HL-60 (cell line): ENCODE data around the gene LMF2.

ENCODE experiments used
- DNase-seq, 2 experiments: peaks; one replicate each; pipeline ENCODE4 v3.0.0-alpha.2; 2010 to 2020; ENCODE audit warnings: low read depth in 1 of 2, low spot score in 1 of 2
- H3K27ac ChIP-seq: fragments of 250-450 bp; sonication (Bioruptor Pico); replicated peaks from 2 replicates; pipeline ENCODE4 v1.5.1; 2020; ENCODE audit warnings: mild to moderate bottlenecking, moderate library complexity
- H3K27me3 ChIP-seq: fragments of 250-450 bp; sonication (Bioruptor Pico); 2 replicates; pipeline ENCODE4 v1.5.1; 2021; ENCODE audit warnings: mild to moderate bottlenecking, moderate library complexity; ENCODE audit not compliant: insufficient read depth, poor library complexity, severe bottlenecking
- H3K4me3 ChIP-seq: replicated peaks from 2 replicates; pipeline ENCODE4 v1.5.1; 2011; ENCODE audit warnings: mild to moderate bottlenecking, control low read depth, low read length; ENCODE audit not compliant: insufficient read depth
- GABPA ChIP-seq: IDR thresholded peaks from 2 replicates; pipeline ENCODE4 v1.6.1; 2012; ENCODE audit warnings: low read depth
- POLR2AphosphoS5 ChIP-seq: IDR thresholded peaks from 2 replicates; pipeline ENCODE4 v1.6.1; 2012; ENCODE audit warnings: low read depth
- SPI1 ChIP-seq: IDR thresholded peaks from 2 replicates; pipeline ENCODE4 v1.6.1; 2012; ENCODE audit warnings: low read depth, mild to moderate bottlenecking, borderline replicate concordance
- TF ChIP-seq, protein P1 (sequence below): IDR thresholded peaks from one replicate; pipeline ENCODE4 v1.5.1; 2011; ENCODE audit warnings: low read length, control low read depth, inconsistent platforms; ENCODE audit not compliant: insufficient read depth
- TF ChIP-seq, protein P2 (sequence below): IDR thresholded peaks from 2 replicates; pipeline ENCODE4 v1.6.1; 2012; ENCODE audit warnings: low read depth; ENCODE audit not compliant: insufficient replicate concordance

LMF2 gene

DNA sequence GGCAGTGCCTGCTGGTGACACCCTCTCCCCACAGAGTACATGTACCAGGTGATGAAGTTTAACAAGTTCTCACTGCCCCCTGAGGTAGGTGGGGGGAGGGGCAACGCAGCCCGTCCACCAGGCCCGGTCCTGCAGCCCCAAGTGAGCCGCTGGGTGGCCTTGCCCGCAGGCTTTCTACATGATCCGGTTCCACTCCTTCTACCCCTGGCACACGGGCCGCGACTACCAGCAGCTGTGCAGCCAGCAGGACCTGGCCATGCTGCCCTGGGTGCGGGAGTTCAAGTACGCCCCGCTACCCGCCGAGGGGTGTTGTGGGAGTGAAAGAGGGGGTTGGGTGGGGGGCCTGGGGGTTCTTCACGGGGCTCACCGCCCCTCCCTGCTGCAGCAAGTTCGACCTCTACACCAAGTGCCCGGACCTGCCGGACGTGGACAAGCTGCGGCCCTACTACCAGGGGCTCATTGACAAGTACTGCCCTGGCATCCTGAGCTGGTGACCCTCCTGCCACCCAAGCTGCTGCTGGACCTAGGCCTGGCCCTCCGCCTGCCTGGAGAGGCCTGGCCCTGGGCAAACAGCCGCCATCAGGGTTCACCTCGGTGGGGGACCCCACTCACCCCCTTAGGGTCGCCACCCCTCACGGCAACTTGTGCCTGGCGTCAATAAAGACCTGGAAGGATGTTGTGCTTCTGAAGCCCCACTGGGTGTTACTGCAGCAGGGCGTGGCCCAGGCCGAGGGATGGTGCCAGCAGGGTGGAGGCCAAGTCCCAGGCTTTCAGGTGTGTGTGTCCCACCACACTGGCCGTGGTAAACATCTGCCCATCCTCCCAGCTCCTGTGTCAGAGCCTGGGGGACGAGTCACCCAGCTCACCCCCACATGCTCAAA is 17.9 kb downstream of the LMF2 start:
- no peaks in the 10 kb centered on the region for H3K27me3 ChIP-seq
- no peak overlapping the region for H3K27ac ChIP-seq
- TF ChIP-seq, protein P1, sequence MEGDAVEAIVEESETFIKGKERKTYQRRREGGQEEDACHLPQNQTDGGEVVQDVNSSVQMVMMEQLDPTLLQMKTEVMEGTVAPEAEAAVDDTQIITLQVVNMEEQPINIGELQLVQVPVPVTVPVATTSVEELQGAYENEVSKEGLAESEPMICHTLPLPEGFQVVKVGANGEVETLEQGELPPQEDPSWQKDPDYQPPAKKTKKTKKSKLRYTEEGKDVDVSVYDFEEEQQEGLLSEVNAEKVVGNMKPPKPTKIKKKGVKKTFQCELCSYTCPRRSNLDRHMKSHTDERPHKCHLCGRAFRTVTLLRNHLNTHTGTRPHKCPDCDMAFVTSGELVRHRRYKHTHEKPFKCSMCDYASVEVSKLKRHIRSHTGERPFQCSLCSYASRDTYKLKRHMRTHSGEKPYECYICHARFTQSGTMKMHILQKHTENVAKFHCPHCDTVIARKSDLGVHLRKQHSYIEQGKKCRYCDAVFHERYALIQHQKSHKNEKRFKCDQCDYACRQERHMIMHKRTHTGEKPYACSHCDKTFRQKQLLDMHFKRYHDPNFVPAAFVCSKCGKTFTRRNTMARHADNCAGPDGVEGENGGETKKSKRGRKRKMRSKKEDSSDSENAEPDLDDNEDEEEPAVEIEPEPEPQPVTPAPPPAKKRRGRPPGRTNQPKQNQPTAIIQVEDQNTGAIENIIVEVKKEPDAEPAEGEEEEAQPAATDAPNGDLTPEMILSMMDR: no peak
- TF ChIP-seq POLR2AphosphoS5 (no peak), GABPA (no peak), SPI1 (no peak)
- TF ChIP-seq, protein P2, sequence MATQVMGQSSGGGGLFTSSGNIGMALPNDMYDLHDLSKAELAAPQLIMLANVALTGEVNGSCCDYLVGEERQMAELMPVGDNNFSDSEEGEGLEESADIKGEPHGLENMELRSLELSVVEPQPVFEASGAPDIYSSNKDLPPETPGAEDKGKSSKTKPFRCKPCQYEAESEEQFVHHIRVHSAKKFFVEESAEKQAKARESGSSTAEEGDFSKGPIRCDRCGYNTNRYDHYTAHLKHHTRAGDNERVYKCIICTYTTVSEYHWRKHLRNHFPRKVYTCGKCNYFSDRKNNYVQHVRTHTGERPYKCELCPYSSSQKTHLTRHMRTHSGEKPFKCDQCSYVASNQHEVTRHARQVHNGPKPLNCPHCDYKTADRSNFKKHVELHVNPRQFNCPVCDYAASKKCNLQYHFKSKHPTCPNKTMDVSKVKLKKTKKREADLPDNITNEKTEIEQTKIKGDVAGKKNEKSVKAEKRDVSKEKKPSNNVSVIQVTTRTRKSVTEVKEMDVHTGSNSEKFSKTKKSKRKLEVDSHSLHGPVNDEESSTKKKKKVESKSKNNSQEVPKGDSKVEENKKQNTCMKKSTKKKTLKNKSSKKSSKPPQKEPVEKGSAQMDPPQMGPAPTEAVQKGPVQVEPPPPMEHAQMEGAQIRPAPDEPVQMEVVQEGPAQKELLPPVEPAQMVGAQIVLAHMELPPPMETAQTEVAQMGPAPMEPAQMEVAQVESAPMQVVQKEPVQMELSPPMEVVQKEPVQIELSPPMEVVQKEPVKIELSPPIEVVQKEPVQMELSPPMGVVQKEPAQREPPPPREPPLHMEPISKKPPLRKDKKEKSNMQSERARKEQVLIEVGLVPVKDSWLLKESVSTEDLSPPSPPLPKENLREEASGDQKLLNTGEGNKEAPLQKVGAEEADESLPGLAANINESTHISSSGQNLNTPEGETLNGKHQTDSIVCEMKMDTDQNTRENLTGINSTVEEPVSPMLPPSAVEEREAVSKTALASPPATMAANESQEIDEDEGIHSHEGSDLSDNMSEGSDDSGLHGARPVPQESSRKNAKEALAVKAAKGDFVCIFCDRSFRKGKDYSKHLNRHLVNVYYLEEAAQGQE: no peak
- H3K4me3 ChIP-seq: no peak overlapping the region
- no peak for DNase-seq

DNA sequence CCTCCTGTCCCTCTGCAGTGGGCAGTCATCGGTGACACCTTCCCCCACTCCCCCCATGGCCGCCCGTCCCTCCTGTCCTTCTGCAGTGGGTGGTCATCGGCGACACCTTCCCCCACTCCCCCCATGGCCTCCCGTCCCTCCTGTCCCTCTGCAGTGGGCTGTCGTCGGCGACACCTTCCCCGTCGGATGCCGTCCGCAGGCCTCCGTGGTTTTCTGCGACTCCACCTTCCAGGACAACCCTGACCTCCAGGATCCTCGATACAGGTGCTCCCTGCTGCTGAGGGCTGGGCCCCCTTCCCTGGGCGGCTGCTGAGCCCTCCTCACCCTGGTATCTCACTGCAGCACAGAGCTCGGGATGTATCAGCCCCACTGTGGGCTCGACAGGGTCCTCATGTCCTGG is 18.6 kb downstream of the LMF2 start:
- H3K27ac ChIP-seq: no peak overlapping the region
- TF ChIP-seq POLR2AphosphoS5 (no peak), SPI1 (no peak), GABPA (no peak)
- TF ChIP-seq, protein P1: no peak
- TF ChIP-seq, protein P2: no peak
- H3K27me3 ChIP-seq: no peaks in the 10 kb centered on the region
- no peak overlapping the region for H3K4me3 ChIP-seq
- no peak for DNase-seq

GRCh38 chr22:50488006-50488677 is 19.4 kb downstream of the LMF2 start:
- TF ChIP-seq, protein P2: no peak
- TF ChIP-seq POLR2AphosphoS5 (no peak), GABPA (no peak), SPI1 (no peak)
- TF ChIP-seq, protein P1: no peak
- no peak overlapping the region for H3K27ac ChIP-seq
- no peak overlapping the region for H3K4me3 ChIP-seq
- DNase-seq: no peak
- no peaks in the 10 kb centered on the region for H3K27me3 ChIP-seq
